Measurements from ENCODE around the gene SPRR2A. TPM values are rescaled to one million over a fixed set of nuclear protein-coding genes. Genes with fewer than 3 reads are reported as not detected.

Gene SPRR2A
- not detected in 2 replicates for total RNA-seq

DNA sequence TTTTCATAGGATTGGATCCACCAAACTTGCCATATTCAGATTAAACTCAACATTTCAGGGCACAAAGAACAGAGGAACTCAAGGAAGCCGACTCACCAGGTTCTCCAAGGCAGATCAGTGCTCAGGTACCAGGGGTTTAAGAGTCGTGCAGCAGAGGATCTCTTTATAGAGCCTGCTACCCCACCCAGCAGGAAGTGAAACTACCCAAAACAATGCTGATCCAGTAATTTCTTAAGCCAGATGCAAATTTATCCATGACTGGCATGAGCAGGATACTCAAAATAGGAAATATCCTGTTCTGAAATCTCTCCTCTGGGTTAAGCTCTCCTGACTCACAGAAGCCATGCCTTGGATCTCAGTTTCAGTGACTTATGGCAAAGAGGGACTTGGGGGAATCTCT lies at the start of gene SPRR2A:
TSS of gene SPRR2A (minus strand) at position 138 of the 400 bp plus-strand sequence. CDS start 777 bp downstream, outside the sequence.

DNA sequence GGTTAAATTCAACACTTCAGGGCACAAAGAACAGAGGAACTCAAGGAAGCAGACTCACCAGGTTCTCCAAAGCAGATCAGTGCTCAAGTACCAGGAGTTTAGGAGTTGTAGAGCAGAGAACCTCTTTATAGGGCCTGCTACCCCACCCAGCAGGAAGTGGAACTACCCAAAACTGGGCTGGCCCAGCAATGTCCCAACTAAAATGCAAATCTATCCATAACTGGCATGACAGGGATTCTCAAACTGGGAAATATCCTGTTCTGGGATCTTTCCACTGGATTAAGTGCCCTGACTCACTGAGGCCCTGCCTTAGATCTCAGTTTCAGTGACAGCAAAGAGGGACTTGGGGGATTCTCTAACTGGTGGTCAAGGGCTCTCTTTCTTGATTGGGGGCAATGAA lies 37.1 kb upstream of the SPRR2A start, which contains the start of gene SPRR2E:
TSS of gene SPRR2E (minus strand) at position 101 of the 400 bp plus-strand sequence. CDS start 775 bp downstream, outside the sequence.

DNA sequence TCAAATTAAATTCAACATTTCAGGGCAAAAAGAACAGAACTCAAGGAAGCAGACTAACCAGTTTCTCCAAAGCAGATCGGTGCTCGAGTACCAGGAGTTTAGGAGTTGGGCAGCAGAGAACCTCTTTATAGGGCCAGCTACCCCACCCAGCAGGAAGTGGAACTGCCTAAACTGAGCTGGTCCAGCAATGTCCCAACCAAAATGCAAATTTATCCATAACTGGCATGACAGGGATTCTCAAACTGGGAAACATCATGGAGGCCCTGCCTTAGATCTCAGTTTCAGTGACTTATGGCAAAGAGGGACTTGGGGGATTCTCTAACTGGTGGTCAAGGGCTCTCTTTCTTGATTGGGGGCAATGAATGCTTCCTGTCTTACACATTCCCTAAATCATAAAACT lies 14.2 kb upstream of the SPRR2A start, which contains the start of gene SPRR2B:
TSS of gene SPRR2B (minus strand) at position 101 of the 400 bp plus-strand sequence. CDS start 772 bp downstream, outside the sequence.

GRCh38 chr1:153040950-153041631 lies 16.2 kb downstream of the SPRR2A start, which contains the start of gene SPRR2D:
SPRR2D (minus strand) TSS chr1:153041120; CDS start chr1:153040346, 774 bp downstream.

GRCh38 chr1:153030895-153031294 lies 26.4 kb downstream of the SPRR2A start, which contains the start of gene SPRR1B:
SPRR1B (plus strand) TSS chr1:153031203; CDS start chr1:153032346, 1,143 bp downstream.

Small RNAs within 50 kb of the gene (small RNA-seq; reads per million reads assigned to genes)
- gene AL356867.1 (not detected), gene RF00322 (not detected)

Other genes with a start within 250 kb of the SPRR2A start
- gene LCE1B, start 245.5 kb downstream of the SPRR2A start, total RNA-seq = 0.22 TPM in 1 of 2 replicates, not detected in the other
- not detected in 2 replicates for gene LCE1A, start 230.0 kb downstream of the SPRR2A start, total RNA-seq
- not detected in 2 replicates for gene LCE6A, start 214.7 kb downstream of the SPRR2A start, total RNA-seq
- gene LCE7A, start 197.5 kb downstream of the SPRR2A start, total RNA-seq = not detected in 2 replicates
- not detected in 2 replicates for gene SMCP, start 179.2 kb downstream of the SPRR2A start, total RNA-seq
- not detected in 2 replicates for gene IVL, start 149.0 kb downstream of the SPRR2A start, total RNA-seq
- not detected in 2 replicates for gene SPRR5, start 110.3 kb downstream of the SPRR2A start, total RNA-seq
- not detected in 2 replicates for gene SPRR4, start 86.9 kb downstream of the SPRR2A start, total RNA-seq
- not detected in 2 replicates for gene SPRR1A, start 73.4 kb downstream of the SPRR2A start, total RNA-seq
- not detected in 2 replicates for gene SPRR3, start 55.8 kb downstream of the SPRR2A start, total RNA-seq
- gene SPRR1B, start 26.3 kb downstream of the SPRR2A start, total RNA-seq = not detected in 2 replicates
- not detected in 2 replicates for gene SPRR2D, start 16.4 kb downstream of the SPRR2A start, total RNA-seq
- not detected in 2 replicates for gene SPRR2B, start 14.1 kb upstream of the SPRR2A start, total RNA-seq
- not detected in 2 replicates for gene SPRR2E, start 37.0 kb upstream of the SPRR2A start, total RNA-seq
- gene SPRR2F, start 56.0 kb upstream of the SPRR2A start, total RNA-seq = not detected in 2 replicates
- gene SPRR2G, start 93.4 kb upstream of the SPRR2A start, total RNA-seq = not detected in 2 replicates
- gene LELP1, start 145.9 kb upstream of the SPRR2A start, total RNA-seq = not detected in 2 replicates
- gene PRR9, start 160.1 kb upstream of the SPRR2A start, total RNA-seq = not detected in 2 replicates
- gene LORICRIN, start 202.2 kb upstream of the SPRR2A start, total RNA-seq = not detected in 2 replicates

All from thoracic aorta endothelial cell (primary cell).